OCI-LY7 (cell line): ENCODE measurements around the gene LTN1. TPM values are rescaled to one million over a fixed set of nuclear protein-coding genes. Genes with fewer than 3 reads are reported as not detected.

Experiments used
- BruUV-seq: library from RNA; stranded (reverse); fragments of 400-500 nt; replicated peaks from 2 replicates; lab custom pipeline; 2021; lab: Mats Ljungman, UMichigan
- CTCF ChIA-PET: fragments of 300-600 bp; sonication (Branson Sonifier 250); formaldehyde crosslinking; loops from one replicate; lab custom pipeline; 2022; ENCODE audit warnings: antibody characterized with exemption; ENCODE audit not compliant: unreplicated experiment; lab: Charles Lee
- POLR2A ChIA-PET: fragments of 300-600 bp; sonication (Branson Sonifier 250); formaldehyde crosslinking; loops from one replicate; lab custom pipeline; 2022; ENCODE audit warnings: antibody characterized with exemption; lab: Charles Lee
- DNase-seq: peaks from one replicate; pipeline ENCODE4 v3.0.0-alpha.2; 2015; ENCODE audit warnings: low spot score
- H2AFZ ChIP-seq: fragments of 200-600 bp; sonication (generic), shearing (Covaris generic); 2 replicates; pipeline ENCODE4 v1.6.1; 2014; ENCODE audit warnings: mild to moderate bottlenecking, antibody characterized with exemption, low read length, moderate library complexity
- H3K27ac ChIP-seq: fragments of 200-600 bp; sonication (generic); 2 replicates; pipeline ENCODE4 v1.5.1; 2014; ENCODE audit warnings: mixed run types, low read depth, mild to moderate bottlenecking, moderate library complexity, low read length, inconsistent platforms; ENCODE audit not compliant: poor library complexity, severe bottlenecking
- H3K36me3 ChIP-seq: fragments of 200-600 bp; sonication (generic); 2 replicates; pipeline ENCODE4 v1.6.1; 2014; ENCODE audit warnings: mild to moderate bottlenecking, antibody characterized with exemption, low read length, moderate library complexity, mixed read lengths; ENCODE audit not compliant: insufficient read depth
- H3K4me1 ChIP-seq: fragments of 200-600 bp; sonication (generic); 2 replicates; pipeline ENCODE4 v1.5.1; 2014; ENCODE audit warnings: mild to moderate bottlenecking, low read length; ENCODE audit not compliant: insufficient read depth, poor library complexity, severe bottlenecking
- H3K4me2 ChIP-seq: fragments of 200-600 bp; sonication (generic); 2 replicates; pipeline ENCODE4 v1.6.1; 2014; ENCODE audit warnings: mild to moderate bottlenecking, low read length
- H3K4me3 ChIP-seq: fragments of 200-600 bp; sonication (generic); 2 replicates; pipeline ENCODE4 v1.5.1; 2014; ENCODE audit warnings: mild to moderate bottlenecking, low read depth, low read length; ENCODE audit not compliant: poor library complexity, severe bottlenecking
- H3K79me2 ChIP-seq: fragments of 200-600 bp; sonication (generic); 2 replicates; pipeline ENCODE4 v1.6.1; 2016; ENCODE audit warnings: low read depth, mild to moderate bottlenecking, low read length, moderate library complexity, mixed read lengths; ENCODE audit not compliant: insufficient read depth
- H3K9me2 ChIP-seq: fragments of 200-600 bp; sonication (generic); 2 replicates; pipeline ENCODE4 v1.6.1; 2016; ENCODE audit warnings: mild to moderate bottlenecking, low read length, mixed read lengths; ENCODE audit not compliant: insufficient read depth
- H3K9me3 ChIP-seq: fragments of 200-600 bp; sonication (generic); 2 replicates; pipeline ENCODE4 v1.6.1; 2014; ENCODE audit warnings: mild to moderate bottlenecking, mixed run types, low read length, mixed read lengths
- H4K20me1 ChIP-seq: fragments of 200-600 bp; sonication (generic); 2 replicates; pipeline ENCODE4 v1.6.1; 2014; ENCODE audit warnings: mild to moderate bottlenecking, antibody characterized with exemption, low read length, moderate library complexity, mixed read lengths; ENCODE audit not compliant: insufficient read depth
- EZH2phosphoT487 ChIP-seq: fragments of 200-600 bp; sonication (generic); IDR thresholded peaks from 2 replicates; pipeline ENCODE4 v1.6.1; 2018; ENCODE audit warnings: low read depth, borderline replicate concordance, mild to moderate bottlenecking, mixed run types, antibody characterized with exemption, low read length, moderate library complexity, mixed read lengths
- intact Hi-C: fragments of 100-400 bp; cut with micrococcal nuclease; formaldehyde crosslinking; loops from one replicate; pipeline ENCODE4 v1.10.0; 2022; ENCODE audit not compliant: unreplicated experiment
- total RNA-seq, 2 experiments: library from RNA; depleted of rRNA in 1 of 2; stranded (reverse); fragments of >200 nt in 1 of 2; shearing (Covaris generic) in 1 of 2; gene quantifications; 2 replicates each; pipeline ENCODE4 v1.2.3, GENCODE V29; 2014 to 2022
- TF ChIP-seq, protein P1 (sequence below): fragments of 200-600 bp; sonication (generic); conservative IDR thresholded peaks from 2 replicates; pipeline ENCODE4 v1.5.1; 2014; ENCODE audit warnings: mild to moderate bottlenecking, antibody characterized with exemption, low read length, moderate library complexity, mixed read lengths

Gene LTN1
- total RNA-seq, 2 experiments from 2014 or later = 18.4 to 32.6 TPM

DNA sequence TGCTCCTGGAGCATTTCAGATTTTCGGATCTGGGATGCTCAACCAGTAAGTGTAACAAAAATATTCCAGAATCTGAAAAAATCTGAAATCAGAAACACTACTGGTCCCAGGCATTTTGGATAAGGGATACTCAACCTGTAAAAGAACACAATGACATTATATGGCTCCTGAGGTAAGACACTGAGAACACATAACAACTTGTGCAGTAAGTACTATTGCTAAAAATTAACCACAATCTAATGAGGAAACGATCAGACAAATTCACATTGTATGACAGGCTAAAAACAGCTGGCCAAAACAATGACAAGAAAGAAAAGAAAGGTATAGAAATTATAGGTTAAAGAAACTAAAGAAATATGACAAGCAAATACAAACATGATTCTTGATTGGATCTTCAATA is 54.9 kb downstream of the LTN1 start:
- Histone ChIP-seq H3K27ac (no peak overlapping the region), H3K36me3 (peaks cover 66% of the 10 kb centered on the region), H3K4me1 (no peaks in the 10 kb centered on the region), H2AFZ (no peak overlapping the region), H3K9me3 (no peaks in the 10 kb centered on the region), H3K4me3 (no peak overlapping the region), H3K79me2 (no peaks in the 10 kb centered on the region), H4K20me1 (no peaks in the 10 kb centered on the region), H3K9me2 (no peaks in the 10 kb centered on the region), H3K4me2 (no peak overlapping the region)
- CTCF ChIA-PET = no interaction called here
- BruUV-seq = no TSS peak
- POLR2A ChIA-PET = no interaction called here
- DNase-seq = no peak
- TF ChIP-seq EZH2phosphoT487 = no peak
- TF ChIP-seq, protein P1, sequence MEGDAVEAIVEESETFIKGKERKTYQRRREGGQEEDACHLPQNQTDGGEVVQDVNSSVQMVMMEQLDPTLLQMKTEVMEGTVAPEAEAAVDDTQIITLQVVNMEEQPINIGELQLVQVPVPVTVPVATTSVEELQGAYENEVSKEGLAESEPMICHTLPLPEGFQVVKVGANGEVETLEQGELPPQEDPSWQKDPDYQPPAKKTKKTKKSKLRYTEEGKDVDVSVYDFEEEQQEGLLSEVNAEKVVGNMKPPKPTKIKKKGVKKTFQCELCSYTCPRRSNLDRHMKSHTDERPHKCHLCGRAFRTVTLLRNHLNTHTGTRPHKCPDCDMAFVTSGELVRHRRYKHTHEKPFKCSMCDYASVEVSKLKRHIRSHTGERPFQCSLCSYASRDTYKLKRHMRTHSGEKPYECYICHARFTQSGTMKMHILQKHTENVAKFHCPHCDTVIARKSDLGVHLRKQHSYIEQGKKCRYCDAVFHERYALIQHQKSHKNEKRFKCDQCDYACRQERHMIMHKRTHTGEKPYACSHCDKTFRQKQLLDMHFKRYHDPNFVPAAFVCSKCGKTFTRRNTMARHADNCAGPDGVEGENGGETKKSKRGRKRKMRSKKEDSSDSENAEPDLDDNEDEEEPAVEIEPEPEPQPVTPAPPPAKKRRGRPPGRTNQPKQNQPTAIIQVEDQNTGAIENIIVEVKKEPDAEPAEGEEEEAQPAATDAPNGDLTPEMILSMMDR = no peak
- intact Hi-C loops = no loop called here

- Histone ChIP-seq H3K27ac (no peak overlapping the region), H3K4me3 (no peak overlapping the region), H3K4me1 (no peaks in the 10 kb centered on the region), H4K20me1 (no peaks in the 10 kb centered on the region), H3K4me2 (no peak overlapping the region), H3K9me3 (no peaks in the 10 kb centered on the region), H2AFZ (no peak overlapping the region), H3K9me2 (no peaks in the 10 kb centered on the region), H3K36me3 (peaks cover 65% of the 10 kb centered on the region), H3K79me2 (no peaks in the 10 kb centered on the region)
- no peak for DNase-seq
- CTCF ChIA-PET = no interaction called here
- TF ChIP-seq, protein P1 = no peak
- no peak for TF ChIP-seq EZH2phosphoT487
- no TSS peak for BruUV-seq
- intact Hi-C loops = no loop called here
- POLR2A ChIA-PET = interaction anchor here (0.9 to 1.1 kb wide), 2 partner anchors 10 to 14 kb away, joined by 4 to 5 read pairs; no protein-coding TSS in a partner anchor
Measured at GRCh38 chr21:28936721-28937120, 56.0 kb downstream of the LTN1 start.

DNA sequence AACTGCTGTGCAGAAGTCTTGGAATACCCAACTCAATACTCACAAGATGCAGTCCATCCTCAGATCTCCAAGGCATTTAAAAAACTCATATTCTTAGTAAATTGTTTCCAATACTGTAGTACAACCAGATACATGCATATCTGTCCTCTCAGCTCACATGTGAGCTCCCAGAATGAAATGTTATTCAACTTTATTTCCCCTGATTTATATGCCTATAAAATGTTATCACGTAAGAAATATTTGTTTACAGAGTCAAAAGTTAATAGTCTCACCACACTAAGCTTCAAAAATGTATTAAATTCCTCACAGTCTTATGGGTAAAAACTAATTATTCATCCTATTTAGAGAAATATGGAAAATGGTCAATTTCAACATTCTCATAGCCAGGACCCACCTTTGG is 56.6 kb downstream of the LTN1 start:
- Histone ChIP-seq H3K4me2 (no peak overlapping the region), H3K4me1 (no peaks in the 10 kb centered on the region), H2AFZ (no peak overlapping the region), H3K36me3 (peaks cover 64% of the 10 kb centered on the region), H3K4me3 (no peak overlapping the region), H3K9me3 (no peaks in the 10 kb centered on the region), H3K79me2 (no peaks in the 10 kb centered on the region), H3K27ac (no peak overlapping the region), H4K20me1 (no peaks in the 10 kb centered on the region), H3K9me2 (no peaks in the 10 kb centered on the region)
- BruUV-seq = no TSS peak
- intact Hi-C loops = no loop called here
- POLR2A ChIA-PET = interaction anchor here (0.9 to 1.1 kb wide), 2 partner anchors 9 to 13 kb away, joined by 4 to 5 read pairs; no protein-coding TSS in a partner anchor
- TF ChIP-seq EZH2phosphoT487 = no peak
- TF ChIP-seq, protein P1 = no peak
- CTCF ChIA-PET = no interaction called here
- DNase-seq = no peak
